AG04450 (cell line): ENCODE data around the gene NCAPD3. TPM values are rescaled to one million over a fixed set of nuclear protein-coding genes. Genes with fewer than 3 reads are reported as not detected.

ENCODE experiments used
- CTCF ChIA-PET: fragments of 300-600, 350-600 bp; formaldehyde crosslinking; extraction: SDS; loops from one replicate; lab custom pipeline; 2022; ENCODE audit warnings: antibody characterized with exemption, inconsistent platforms; lab: Charles Lee
- POLR2A ChIA-PET: fragments of 350-600 bp; formaldehyde crosslinking; extraction: SDS; loops from one replicate; lab custom pipeline; 2021; ENCODE audit warnings: antibody characterized with exemption, inconsistent platforms; lab: Yijun Ruan, JAX
- DNase-seq: peaks from one replicate; pipeline ENCODE4 v3.0.0-alpha.2; 2011; ENCODE audit warnings: low read depth, low spot score
- H3K27ac ChIP-seq: one replicate; pipeline ENCODE4 v1.5.1; 2012; ENCODE audit warnings: low read depth, low read length, control low read depth
- H3K27me3 ChIP-seq: one replicate; pipeline ENCODE4 v1.6.0; 2012; ENCODE audit warnings: low read length; ENCODE audit not compliant: control insufficient read depth, insufficient read depth
- H3K4me3 ChIP-seq: 2 replicates; pipeline ENCODE4 v1.5.1; 2011; ENCODE audit warnings: mild to moderate bottlenecking, low read depth, low read length, control low read depth
- H3K9me3 ChIP-seq: 2 replicates; pipeline ENCODE4 v1.5.1; 2012; ENCODE audit warnings: low read length; ENCODE audit not compliant: control insufficient read depth, insufficient read depth
- polyA plus RNA-seq: library from polyadenylated mRNA; depleted of rRNA; stranded (reverse); fragments of >200 nt; gene quantifications from 2 replicates; pipeline ENCODE4 v1.2.3, GENCODE V29; 2011
- TF ChIP-seq, protein P1 (sequence below): IDR thresholded peaks from 2 replicates; pipeline ENCODE4 v1.5.1; 2011; ENCODE audit warnings: low read depth, low read length, control low read depth, inconsistent platforms

Gene NCAPD3
- polyA plus RNA-seq, 1 experiment: 12.2 TPM

DNA sequence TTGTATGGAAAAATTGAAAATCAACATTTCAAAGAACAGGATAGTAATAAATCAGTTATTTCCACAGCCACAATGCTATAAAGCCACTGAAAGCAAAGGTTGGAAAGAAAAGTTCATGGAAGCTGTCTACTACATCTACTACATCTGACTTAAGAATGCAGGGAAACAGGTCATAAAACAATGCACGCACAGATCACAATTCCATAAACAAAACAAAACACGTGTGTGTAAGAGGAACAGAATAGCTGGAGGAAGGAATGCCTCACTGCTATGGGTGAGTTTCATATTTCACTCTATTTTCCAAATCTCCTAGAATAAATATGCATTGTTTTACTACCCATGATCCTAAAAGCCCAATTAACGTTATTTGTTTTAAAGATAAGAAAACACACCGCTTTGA, 66.3 kb downstream of the NCAPD3 start:
- POLR2A ChIA-PET: no interaction called here
- DNase-seq: no peak
- no peaks in the 10 kb centered on the region for H3K9me3 ChIP-seq
- H3K4me3 ChIP-seq: no peak overlapping the region
- CTCF ChIA-PET: no interaction called here
- H3K27ac ChIP-seq: no peak overlapping the region
- no peaks in the 10 kb centered on the region for H3K27me3 ChIP-seq
- TF ChIP-seq, protein P1, sequence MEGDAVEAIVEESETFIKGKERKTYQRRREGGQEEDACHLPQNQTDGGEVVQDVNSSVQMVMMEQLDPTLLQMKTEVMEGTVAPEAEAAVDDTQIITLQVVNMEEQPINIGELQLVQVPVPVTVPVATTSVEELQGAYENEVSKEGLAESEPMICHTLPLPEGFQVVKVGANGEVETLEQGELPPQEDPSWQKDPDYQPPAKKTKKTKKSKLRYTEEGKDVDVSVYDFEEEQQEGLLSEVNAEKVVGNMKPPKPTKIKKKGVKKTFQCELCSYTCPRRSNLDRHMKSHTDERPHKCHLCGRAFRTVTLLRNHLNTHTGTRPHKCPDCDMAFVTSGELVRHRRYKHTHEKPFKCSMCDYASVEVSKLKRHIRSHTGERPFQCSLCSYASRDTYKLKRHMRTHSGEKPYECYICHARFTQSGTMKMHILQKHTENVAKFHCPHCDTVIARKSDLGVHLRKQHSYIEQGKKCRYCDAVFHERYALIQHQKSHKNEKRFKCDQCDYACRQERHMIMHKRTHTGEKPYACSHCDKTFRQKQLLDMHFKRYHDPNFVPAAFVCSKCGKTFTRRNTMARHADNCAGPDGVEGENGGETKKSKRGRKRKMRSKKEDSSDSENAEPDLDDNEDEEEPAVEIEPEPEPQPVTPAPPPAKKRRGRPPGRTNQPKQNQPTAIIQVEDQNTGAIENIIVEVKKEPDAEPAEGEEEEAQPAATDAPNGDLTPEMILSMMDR: no peak

DNA sequence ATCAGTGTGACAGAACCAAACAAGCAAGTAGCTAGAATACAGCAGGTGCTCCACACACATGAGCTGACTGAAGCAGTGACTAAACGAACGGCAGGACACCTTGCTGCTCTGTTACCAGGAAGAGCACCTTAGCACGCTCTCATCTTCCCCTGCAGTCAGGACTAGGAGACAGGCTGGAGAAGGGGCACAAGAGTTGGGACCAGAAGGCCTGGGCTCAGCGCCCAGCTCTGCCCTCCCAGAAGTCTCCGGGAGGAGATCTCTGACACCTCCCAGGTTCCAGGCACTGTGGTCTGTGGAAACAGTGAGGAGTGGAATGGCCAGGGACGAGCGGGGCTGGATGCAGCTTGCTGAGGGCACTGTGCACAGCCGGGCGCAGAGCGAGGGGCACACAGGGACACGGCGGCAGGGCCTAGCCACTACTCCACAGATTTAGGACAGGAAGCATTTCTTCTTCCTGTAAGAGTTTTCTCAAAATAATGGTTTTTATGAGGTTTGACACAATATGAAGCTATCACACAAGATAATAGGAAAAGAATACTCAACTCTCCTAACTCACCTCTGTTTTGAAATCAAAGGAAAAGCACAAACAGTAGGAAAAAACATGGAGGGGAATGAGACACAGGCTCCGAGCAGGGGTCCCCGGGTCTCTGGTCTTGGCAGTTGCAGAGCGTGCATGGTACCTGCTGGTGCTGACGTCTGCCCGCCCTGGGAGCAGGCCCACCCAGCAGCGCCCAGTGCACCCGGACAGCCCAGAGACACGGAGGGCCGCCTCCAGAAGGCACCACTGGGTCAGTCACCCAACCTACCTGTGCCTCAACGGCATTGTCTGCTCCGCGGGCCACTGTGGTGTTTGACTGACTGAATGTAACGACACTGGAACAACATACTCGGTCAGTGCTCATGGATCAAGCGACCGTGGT, 67.6 kb downstream of the NCAPD3 start:
- POLR2A ChIA-PET: no interaction called here

DNA sequence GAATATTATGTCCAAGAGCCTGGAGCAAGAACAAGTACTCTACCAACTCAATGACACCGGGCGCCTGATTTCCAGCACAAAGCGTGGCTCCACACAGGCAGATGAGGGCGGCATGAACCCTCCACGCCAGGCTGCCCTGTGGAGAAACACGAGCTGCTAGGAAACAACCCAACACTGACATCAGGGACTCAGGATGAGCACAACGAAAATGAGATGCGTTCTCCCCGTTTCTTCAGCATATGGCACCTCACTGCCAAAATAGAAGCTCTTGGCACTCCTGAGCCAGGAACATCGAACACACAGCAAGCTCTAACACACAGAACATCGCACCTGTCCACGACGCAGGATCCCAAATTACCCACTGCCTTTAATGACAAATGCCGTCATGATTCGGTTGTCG, 68.3 kb downstream of the NCAPD3 start:
- Histone ChIP-seq H3K27me3 (no peaks in the 10 kb centered on the region), H3K9me3 (no peaks in the 10 kb centered on the region), H3K27ac (no peak overlapping the region), H3K4me3 (no peak overlapping the region)
- POLR2A ChIA-PET: no interaction called here
- DNase-seq: no peak
- TF ChIP-seq, protein P1: no peak
- CTCF ChIA-PET: no interaction called here

More for the DNA sequence above, 67.6 kb downstream of the NCAPD3 start:
- CTCF ChIA-PET: no interaction called here
- Histone ChIP-seq H3K27ac (no peak overlapping the region), H3K4me3 (no peak overlapping the region), H3K27me3 (no peaks in the 10 kb centered on the region), H3K9me3 (no peaks in the 10 kb centered on the region)
- TF ChIP-seq, protein P1: no peak
- DNase-seq: no peak

DNA sequence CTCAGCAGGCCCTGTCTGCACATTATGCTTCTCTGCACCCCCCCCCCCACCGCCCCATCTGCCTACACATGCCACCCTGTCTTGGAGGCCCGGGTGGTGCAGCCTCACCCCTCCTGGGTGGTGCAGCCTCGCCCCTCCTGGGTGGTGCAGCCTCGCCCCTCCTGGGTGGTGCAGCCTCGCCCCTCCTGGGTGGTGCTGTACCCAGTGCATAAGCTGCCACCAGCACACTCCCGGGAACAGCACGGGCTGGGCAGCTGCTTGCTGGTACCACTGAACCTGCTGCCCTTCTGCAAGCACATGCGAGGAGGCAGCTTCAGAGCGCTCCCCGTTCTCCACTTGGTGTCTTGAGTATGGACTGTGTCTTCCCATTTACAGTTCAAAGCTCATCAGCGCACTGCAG, 69.3 kb downstream of the NCAPD3 start:
- CTCF ChIA-PET: interaction anchor here (5.1 kb wide), 1 partner anchor 104 kb away, joined by 22 read pairs; no protein-coding TSS in a partner anchor

More for the DNA sequence above, 69.3 kb downstream of the NCAPD3 start:
- no peak for DNase-seq
- Histone ChIP-seq H3K4me3 (no peak overlapping the region), H3K27ac (no peak overlapping the region), H3K9me3 (no peaks in the 10 kb centered on the region), H3K27me3 (no peaks in the 10 kb centered on the region)
- TF ChIP-seq, protein P1: no peak
- POLR2A ChIA-PET: no interaction called here
